A204.1 (cell line): ENCODE measurements around the gene VSTM1.
"Not testable (repeated sequence)": the region's sequence is repeated elsewhere in the genome, so short reads cannot be mapped to it uniquely, and the experiment has no call there.

Experiments used
- FAIRE-seq: peaks from 2 replicates; lab custom pipeline; 2012; peaks lifted over from hg19 to GRCh38; lab: Jason Lieb, UNC

The VSTM1 gene, protein sequence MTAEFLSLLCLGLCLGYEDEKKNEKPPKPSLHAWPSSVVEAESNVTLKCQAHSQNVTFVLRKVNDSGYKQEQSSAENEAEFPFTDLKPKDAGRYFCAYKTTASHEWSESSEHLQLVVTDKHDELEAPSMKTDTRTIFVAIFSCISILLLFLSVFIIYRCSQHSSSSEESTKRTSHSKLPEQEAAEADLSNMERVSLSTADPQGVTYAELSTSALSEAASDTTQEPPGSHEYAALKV

DNA sequence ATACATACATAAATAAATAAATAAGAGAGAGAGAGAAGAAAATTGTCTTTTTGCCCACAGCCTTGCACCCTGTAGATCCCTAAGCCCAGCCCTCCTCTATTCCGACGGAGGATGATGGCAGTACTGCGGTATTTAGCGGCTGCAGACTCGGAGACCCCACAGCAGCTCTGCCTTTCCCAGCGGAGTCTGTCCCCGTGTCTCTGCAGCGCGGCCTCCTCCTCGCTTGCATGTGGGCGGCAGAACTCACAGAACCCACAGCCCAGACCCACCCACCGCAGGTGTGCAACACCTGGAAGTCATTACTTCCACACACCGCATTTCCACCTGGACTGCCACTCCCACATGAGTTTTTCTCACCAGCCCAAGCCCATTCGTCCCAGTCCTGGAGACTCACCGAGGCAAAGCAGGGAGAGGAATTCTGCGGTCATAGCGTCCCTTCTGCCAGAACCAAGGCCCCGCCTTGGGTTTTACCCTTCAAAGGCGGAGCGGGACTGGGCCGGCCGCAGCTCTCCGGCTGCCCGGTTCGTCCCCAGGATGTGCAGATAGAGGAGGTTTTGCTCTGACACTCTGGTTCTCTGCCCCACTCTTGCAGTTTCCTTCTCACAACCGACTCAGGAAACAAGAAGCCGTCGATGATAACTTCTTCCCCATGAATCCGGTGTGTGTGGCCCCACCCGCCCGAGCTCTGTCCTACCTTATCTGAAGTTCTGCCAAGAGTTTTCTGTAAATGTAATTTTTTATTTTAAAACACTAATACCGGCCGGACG is at the start of gene VSTM1:
Gene VSTM1 (minus strand): TSS at position 548 of the 767 bp plus-strand sequence. CDS start 120 bp downstream, at position 428.
- FAIRE-seq = no peak

DNA sequence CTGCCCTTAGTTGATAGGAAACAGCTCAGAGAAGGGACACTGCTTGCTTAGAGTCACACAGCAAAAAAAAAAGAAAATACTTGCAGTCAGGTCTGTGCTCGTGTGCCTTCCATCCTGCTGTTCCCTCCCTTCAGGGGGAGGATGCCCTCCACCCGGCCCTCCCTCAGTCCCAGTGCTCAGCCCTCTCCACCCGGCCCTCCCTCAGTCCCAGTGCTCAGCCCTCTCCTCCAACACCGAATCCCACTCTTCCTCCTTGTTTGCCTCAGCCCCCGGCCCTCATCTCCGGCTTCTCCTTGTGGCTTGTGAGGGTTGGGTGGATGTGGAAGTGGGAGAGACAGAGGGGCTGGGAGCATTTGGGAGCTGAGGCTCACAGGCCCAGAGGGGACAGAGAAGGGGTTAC is 46.0 kb upstream of the VSTM1 start:
- FAIRE-seq = no peak

DNA sequence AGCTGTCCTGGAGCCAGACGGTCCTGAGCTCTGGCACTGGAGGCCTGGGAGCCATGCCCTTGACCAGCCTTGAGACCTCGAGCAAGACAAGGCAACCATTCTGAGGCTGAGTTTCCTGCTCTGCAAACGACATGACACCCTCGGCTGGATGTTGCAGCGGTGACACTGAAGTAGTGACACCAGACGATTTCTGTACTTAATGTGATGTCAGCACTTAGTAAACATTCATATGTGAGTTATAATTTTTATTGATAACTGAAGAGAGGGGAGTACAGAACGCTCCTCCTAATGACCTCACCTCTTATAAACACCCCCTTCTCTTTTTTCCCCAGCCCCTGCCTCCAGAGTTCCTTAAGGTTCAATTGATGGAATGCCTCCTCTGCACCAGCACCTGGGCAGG is 44.8 kb upstream of the VSTM1 start:
- no peak for FAIRE-seq

DNA sequence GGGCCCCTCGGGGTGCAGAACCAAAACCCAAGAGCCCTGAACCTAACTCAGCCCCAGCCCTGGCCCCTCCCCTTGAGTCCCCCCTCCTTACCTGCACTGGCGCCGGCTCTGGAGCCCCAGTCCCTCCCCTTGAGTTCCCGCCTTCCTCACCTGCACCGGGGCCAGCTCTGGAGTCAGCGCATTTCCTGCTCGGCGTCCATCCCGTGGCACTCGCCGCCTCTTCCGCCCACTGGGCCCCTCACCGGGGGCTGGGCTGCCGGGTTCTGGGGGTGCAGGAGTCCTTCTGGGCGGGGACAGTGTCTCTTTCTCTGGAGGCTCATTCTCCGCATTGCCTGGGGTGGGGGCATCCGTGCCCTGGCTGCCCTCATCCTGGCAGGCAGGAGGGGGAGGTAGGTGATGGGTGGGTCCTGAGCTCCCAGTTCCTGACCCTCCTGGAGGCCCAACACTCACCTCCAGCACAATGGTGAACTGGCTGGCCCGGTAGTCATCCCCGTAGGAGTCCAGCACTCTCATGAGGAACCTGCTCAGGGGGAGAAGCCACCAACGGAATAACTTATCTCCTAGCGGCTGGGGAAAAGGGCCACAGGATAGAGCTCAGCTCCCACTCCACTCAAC is 44.3 kb upstream of the VSTM1 start:
- no peak for FAIRE-seq

DNA sequence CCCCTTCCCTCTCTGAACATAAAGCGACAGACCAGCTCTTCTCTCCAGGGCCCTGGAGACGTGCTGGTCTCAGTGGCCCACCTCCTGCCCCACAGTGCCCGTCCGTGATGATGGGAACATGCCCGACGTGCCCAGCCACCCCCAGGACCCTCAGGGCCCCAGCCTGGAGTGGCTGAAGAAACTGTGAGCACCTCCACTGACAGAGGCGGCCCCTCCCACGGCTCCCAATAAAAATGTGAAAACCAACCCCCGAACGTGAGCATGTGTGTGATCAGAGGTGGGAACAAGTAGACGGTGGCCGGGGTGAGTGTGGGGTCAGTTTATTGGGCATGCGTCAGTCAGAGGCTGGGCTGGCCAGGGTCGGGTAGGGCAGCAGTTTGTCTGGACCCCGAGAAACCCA is 43.0 kb upstream of the VSTM1 start:
- FAIRE-seq = no peak

DNA sequence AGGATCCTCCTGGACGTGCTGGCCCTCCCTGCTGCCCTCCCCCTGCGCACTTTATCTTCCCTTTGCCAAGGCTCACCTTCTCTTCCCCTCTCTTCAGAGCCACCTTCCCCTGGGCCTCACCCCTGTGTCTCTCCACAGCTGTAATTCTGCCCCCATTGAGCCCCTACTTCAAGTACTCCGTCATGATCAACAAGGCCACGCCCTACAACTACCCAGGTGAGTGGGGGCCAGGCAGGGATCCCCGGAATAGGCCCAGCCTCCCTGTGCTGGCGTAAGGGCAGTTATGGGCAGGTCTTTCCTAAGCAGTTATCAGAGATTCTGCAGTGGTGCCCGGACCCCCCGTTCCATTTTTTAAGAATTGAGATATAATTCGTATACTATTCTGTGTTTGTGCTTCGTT is 42.1 kb upstream of the VSTM1 start:
- no peak for FAIRE-seq

DNA sequence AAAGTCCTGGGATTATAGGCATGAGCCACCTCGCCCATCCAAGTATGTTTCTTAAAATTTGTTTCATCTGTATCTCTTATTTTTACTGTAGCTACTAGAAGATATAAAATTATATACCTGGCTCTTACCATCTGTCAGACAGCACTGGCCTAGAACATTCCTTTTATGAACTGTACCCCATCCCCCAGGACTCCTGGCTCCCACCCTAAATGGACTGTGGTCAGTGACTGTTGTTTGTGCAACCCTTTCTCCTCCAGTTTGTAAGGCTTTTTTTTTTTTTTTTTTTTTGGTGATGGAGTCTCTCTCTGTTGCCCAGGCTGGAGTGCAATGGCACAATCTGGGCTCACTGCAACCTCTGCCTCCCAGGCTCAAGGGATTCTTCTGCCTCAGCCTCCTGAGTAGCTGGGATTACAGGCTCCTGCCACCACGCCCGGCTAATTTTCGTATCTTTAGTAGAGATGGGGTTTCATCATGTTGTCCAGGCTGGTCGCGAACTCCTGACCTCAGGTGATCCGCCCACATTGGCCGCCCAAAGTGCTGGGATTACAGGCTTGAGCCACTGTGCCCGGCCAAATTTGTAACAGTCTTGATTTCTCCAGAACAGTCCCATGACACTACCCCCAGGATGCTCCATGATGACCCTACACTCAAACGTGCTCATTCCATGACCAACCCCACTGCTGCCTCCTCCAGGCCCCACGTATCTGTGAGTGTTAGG is 41.5 kb upstream of the VSTM1 start:
- FAIRE-seq = no peak

DNA sequence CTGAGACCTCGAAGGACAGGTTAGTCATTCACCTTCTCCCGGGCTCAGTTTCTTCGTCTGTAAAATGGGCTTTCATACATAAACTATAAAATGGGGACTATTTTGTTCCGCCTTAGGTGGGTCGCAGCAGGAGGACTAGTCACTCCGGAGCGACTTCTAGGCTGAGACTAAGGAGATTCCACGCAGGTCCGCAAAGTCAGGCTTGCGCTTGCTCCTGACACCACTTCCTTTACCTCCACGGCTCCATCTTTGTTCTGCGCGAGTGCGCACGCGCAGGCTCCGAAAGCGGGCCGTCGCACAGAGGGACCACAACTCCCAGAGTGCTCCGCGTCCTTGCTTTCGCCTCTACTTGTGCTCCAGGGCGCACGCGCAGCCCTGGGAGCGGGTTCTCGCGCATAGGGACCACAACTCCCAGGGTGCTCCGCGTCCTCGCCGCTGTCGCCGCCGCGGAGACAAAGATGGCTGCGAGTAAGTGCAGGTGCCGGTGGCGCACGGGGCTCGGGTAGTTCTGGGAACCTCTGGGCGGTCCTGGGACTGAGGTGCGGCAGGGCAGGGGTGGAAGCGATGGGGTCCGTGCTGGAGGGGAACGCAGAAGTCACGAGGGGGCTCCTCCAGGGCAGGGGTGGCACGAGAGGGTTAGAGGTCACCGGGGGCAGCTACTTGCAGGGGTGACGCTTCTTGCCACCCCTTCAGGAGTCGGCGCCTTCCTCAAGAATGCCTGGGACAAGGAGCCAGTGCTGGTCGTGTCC is 38.9 kb upstream of the VSTM1 start, which contains the start of gene NDUFA3:
Gene NDUFA3 (plus strand): TSS at position 435 of the 749 bp plus-strand sequence. CDS start 24 bp downstream, at position 459.
- peak; percentile 90 for FAIRE-seq

DNA sequence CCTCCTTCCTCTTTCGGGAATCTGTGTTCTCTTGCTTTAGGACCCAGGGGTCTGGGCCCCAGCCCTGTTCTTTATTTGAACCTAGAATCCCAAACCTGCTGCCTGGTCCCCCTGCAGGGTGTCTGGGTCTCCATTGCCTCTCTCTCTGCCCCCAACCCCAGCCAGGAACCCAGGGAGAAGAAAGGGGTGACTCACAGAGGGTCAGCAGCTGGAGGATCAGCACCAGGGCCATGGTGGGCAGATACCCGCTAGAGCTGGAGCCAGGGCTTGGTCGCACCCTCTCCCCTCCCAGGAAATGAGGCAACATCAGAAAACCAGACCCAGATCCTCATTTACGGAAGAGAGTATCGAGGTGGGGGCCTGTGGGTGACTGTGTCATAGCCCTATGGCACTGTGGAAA is 36.9 kb upstream of the VSTM1 start, which contains the start of gene OSCAR:
Gene OSCAR (minus strand): TSS at position 243 of the 400 bp plus-strand sequence. CDS start 11 bp downstream, at position 232.
- FAIRE-seq = no peak

DNA sequence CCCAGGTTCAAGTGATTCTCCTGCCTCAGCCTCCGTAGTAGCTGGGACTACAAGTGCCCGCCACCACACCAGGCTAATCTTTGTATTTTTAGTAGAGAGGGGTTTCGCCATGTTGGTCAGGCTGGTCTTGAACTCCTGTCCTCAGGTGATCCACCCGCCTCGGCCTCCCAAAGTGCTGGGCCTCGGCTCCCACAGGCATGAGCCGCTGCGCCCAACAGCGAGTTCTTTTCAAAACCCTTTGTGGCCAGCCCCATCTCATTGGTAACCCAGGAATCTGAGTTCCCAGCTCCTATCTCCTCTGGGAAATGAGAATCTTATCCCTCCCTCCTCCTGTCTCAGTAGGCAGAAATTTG is 36.2 kb upstream of the VSTM1 start:
- not testable (repeated sequence) for FAIRE-seq

DNA sequence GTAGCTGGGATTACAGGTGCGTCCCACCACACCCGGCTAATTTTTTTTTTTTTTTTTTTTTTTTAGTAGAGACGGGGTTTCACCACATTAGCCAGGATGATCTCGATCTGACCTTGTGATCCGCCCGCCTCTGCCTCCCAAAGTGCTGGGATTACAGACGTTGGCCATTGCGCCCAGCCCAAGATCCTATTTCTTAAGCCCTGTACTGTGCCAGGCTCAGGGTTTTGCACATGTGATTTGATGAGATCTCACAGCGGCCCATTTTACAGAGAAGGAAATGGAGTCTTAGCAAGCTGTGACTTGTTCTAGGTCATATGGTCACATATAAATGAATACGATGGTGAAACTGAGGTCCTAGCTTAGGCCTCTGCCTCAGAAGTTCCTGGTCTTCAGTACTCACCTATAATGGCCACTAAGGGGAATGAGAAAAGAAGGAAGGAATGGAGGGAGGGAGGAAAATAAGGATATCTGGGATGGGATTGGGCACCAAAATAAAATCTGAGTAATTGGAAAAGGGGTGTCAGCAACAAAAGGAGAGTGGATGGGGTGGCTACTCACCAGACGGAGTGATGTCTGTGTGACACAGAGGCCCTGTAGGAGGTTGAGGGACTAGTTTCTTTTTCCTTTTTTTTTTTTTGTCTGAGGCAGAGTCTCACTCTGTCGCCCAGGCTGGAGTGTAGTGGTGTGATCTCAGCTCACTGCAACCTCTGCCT is 35.6 kb upstream of the VSTM1 start:
- FAIRE-seq = no peak

DNA sequence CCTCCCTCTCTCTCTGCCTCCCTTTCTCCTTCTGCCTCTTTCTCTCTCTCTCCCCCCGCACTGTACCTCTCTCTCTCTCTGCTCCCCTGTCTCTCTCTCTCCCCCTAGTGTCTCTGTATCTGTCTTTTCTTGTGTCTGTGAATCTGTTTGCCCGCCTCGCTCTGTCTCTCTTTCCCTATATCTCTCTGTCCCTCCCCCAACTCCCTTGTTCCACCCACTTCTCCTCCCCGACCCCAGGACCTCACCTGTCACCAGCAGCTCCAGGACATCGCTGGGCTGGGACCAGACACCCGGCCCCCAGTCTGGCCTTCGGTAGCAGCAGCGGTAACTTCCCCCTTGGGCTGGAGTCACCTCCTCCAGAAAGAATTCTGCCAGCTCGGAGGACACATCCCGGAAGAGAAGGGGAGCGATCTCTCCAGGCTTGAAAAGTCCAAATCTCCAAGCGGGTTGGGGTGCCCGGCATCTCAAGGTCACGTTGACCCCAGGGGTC is 33.0 kb upstream of the VSTM1 start:
- FAIRE-seq = no peak

DNA sequence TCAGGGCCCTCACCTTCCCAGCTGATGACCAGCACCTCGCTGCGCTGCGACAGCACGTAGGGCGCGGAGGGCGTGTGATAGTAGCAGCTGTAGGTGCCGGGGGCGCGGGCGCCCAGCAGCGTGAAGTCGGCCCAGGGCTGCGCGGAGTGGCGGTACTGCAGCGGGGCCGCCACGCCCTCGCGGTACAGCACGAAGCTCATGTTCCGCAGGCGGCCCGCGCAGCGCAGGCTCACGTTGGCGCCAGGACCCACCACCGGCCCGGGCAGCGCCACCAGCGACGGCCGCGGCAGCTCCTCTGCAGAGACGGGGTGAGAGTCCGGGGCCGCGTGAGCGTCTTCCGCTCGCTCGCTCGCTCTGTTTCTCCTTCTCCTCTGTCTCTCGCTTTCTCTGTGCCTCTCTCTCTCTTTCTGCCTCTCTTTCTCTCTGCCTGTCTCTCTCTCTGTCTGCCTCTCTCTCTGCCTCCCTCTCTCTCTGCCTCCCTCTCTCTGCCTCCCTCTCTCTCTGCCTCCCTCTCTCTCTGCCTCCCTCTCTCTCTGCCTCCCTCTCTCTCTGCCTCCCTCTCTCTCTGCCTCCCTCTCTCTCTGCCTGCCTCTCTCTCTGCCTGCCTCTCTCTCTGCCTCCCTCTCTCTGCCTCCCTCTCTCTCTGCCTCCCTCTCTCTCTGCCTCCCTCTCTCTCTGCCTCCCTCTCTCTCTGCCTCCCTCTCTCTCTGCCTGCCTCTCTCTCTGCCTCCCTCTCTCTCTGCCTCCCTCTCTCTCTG is 32.3 kb upstream of the VSTM1 start:
- not testable (repeated sequence) for FAIRE-seq

DNA sequence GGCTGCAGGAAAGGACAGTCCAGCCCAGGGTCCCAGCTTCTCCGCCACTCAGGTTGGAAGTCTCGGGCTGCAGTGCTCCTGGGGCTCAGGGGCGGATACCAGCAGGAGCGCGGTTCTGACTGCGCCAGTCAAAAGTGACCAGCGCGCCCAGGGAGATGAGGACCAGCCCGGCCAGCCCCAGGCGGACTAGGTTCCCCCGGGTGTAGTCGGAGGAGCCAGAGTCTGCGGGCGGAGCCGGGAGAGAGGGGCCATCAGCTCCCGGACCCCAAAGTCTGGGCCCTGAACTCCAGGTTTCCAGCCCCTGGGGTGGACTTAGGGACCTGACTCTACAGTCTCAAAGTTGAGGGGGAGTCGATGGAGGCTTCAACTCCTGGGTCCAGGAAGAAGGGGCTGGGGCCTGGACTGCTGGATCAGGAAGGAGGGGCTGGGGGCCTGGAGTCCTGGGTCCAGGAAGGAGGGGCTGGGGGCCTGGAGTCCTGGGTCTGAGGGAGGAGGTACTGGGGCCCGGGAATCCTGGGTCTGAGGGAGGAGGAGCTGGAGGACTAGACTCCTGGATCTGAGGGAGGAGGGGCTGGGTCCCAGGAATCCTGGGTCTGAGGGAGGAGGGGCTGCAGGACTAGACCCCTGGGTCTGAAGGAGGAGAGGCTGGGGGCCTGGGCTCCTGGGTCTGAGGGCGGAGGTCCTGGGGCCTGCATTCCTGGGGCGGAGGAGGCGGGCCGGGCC is 31.6 kb upstream of the VSTM1 start:
- FAIRE-seq = no peak

DNA sequence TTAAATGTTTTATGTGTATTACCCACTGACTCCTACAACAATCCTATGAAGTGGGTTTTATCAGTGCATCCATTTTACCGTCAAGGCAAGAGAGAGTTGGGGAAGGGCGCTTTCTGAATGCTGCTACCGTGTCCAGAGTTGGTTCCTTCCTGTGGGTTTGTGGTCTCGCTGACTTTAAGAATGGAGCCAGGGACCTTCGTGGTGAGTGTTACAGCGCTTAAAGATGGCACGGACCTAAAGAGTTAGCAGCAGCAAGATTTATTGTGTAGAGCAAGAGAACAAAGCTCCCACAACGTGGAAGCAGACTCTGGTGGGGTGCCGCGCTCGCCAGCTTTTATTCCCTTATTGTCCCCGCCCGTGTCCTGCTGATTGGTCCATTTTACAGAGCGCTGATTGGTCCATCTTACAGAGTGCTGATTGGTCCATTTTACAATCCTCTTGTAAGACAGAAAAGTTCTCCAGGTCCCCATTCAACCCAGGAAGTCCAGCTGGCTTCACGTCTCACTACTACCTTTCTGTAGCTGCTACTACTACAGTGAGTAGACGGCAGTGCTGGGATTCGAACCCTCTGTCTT is 30.8 kb upstream of the VSTM1 start:
- no peak for FAIRE-seq

DNA sequence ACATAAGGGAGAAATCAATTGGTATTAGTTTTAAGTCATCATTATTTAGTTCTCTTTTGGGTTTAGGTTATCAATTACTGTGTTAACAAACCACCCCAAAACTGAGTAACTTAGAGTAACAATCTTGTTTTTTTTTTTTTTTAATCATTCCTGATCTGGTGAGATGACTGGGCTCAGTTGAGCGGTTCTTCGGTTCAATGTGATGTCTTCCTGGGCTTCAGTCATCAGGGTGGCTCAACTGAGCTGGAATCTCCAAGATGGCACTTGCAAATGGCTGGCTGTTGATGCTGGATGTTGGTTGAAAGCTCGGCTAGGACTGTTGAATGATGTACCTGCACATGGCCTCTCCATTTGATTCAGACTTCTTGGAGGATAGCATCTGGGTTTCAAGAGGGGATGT is 20.7 kb upstream of the VSTM1 start:
- FAIRE-seq = no peak

DNA sequence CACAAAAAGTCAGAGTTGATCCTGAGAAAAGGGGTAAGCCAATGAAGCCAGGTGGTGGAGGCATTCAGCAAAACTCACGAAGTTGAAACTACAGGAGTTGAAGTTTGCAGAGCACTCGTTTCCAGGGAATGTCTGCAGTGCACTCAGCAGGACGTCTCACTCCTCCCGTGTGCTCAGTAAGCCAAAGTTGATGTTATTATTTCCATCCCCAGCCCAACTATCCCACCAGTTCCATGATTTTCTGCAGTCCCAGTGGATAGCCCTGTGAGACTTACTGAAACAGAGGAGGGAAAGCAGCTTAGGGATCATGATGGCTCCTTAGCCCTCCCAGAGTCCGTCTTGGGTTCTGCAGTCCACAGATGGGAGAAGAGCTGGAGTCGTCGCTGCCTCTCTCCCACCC is 17.3 kb upstream of the VSTM1 start, which contains the start of gene TARM1:
Gene TARM1 (minus strand): TSS at position 334 of the 400 bp plus-strand sequence. CDS start 25 bp downstream, at position 309.
- FAIRE-seq = no peak

DNA sequence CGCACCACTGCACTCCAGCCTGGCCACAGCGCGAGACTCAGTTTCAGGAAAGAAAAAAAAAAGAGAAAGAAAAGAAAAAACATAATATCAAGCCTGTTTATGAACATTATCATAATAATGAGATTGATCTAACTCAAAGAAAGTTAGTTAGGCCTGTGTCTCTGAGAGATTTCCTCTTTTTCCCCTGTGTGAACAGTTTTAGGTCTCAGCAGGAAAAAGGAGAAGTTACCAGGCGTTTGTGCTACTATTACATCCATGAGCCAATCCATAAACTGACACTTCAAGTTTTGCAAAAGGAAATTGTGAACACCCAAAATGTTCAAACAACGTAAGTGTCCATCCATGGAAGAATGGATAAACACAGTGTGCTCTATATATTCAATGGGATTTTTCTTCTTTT is 13.6 kb upstream of the VSTM1 start:
- FAIRE-seq = no peak

DNA sequence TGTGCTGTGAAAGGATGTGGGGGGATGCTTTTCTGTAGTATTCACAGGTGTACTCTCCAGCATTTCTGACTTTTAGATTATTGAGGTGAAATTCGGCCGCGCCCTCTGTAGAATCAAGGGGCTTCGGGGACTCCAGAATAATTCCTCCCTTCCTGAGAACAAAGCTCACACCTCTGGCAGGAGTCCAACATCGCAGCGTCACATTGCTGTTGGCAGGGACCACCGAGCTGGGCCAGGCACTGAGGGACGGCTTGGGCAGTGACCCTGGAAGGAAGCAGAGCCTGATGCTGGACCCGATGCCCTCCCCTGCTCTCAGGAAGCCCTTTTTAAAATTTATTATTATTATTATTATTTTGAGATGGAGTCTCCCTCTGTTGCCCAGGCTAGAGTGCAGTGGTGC is 11.2 kb upstream of the VSTM1 start:
- FAIRE-seq = no peak
